Endothelial cell (in vitro differentiated cells): Measurements from ENCODE around the gene ATP6V1B1. TPM values are rescaled to one million over a fixed set of nuclear protein-coding genes. Genes with fewer than 3 reads are reported as not detected.

Source experiments
- DNase-seq: peaks from one replicate; pipeline ENCODE4 v3.0.0; 2021; ENCODE audit warnings: low spot score
- H3K27ac Mint-ChIP-seq: one replicate; pipeline ENCODE4 v1.8.0; 2021; ENCODE audit warnings: mixed read lengths, inconsistent platforms; ENCODE audit not compliant: unreplicated experiment
- H3K27me3 Mint-ChIP-seq: one replicate; pipeline ENCODE4 v1.8.0; 2021; ENCODE audit warnings: mild to moderate bottlenecking, moderate library complexity, mixed read lengths, inconsistent platforms; ENCODE audit not compliant: unreplicated experiment
- H3K36me3 Mint-ChIP-seq: one replicate; pipeline ENCODE4 v1.8.0; 2021; ENCODE audit warnings: mild to moderate bottlenecking, low read depth, mixed read lengths, inconsistent platforms; ENCODE audit not compliant: unreplicated experiment
- H3K4me1 Mint-ChIP-seq: one replicate; pipeline ENCODE4 v1.8.0; 2021; ENCODE audit warnings: mild to moderate bottlenecking, mixed read lengths, inconsistent platforms; ENCODE audit not compliant: unreplicated experiment
- H3K4me3 Mint-ChIP-seq: one replicate; pipeline ENCODE4 v1.8.0; 2021; ENCODE audit warnings: mild to moderate bottlenecking, mixed read lengths, inconsistent platforms; ENCODE audit not compliant: unreplicated experiment
- H3K9me3 Mint-ChIP-seq: one replicate; pipeline ENCODE4 v1.8.0; 2021; ENCODE audit warnings: mixed read lengths, inconsistent platforms; ENCODE audit not compliant: unreplicated experiment
- CTCF ChIP-seq: fragments of 200-600 bp; sonication (generic); IDR thresholded peaks from one replicate; pipeline ENCODE4 v1.5.0; 2021; ENCODE audit warnings: antibody characterized with exemption; ENCODE audit not compliant: unreplicated experiment
- total RNA-seq: library from RNA; stranded (reverse); fragmentation: NEBNext Ultra II Directional; extraction: Animal tissue kit (Norgen Biotek cat#: 25700); gene quantifications from one replicate; pipeline ENCODE4 v1.2.1, GENCODE V29; 2021; ENCODE audit not compliant: unreplicated experiment

The ATP6V1B1 gene
- total RNA-seq, 1 donor from 2014 or later: not detected

- TF ChIP-seq CTCF: no peak
- Mint-ChIP-seq H3K9me3 (no peaks in the 10 kb centered on the region), H3K4me1 (no peaks in the 10 kb centered on the region), H3K27ac (no peak overlapping the region), H3K4me3 (no peak overlapping the region), H3K27me3 (peaks cover 19% of the 10 kb centered on the region), H3K36me3 (no peaks in the 10 kb centered on the region)
- DNase-seq: no peak
These were observed 29.8 kb downstream of the ATP6V1B1 start for GRCh38 chr2:70965506-70965905.

DNA sequence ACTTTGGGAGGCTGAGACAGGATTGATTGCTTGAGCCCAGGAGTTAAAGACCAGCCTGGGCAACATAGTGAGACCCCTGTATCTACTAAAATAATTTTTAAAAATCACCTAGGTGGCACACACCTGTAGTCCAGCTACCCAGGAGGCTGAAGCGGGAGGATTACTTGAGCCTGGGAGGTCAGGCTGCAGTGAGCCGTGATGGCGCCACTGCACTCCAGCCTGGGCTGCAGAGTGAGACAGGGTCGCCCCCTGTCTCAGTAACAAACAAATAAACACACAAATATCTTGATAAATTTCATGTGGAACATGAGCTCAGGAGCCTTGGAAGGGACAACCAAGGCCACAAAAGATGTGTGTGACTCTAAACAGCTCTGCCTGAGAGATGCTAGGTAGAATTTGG lies 31.0 kb downstream of the ATP6V1B1 start:
- peaks cover 12% of the 10 kb centered on the region for H3K27me3 Mint-ChIP-seq
- no peak for TF ChIP-seq CTCF
- no peak overlapping the region for H3K27ac Mint-ChIP-seq
- H3K36me3 Mint-ChIP-seq: no peaks in the 10 kb centered on the region
- no peak overlapping the region for H3K4me3 Mint-ChIP-seq
- H3K9me3 Mint-ChIP-seq: no peaks in the 10 kb centered on the region
- no peaks in the 10 kb centered on the region for H3K4me1 Mint-ChIP-seq
- no peak for DNase-seq

DNA sequence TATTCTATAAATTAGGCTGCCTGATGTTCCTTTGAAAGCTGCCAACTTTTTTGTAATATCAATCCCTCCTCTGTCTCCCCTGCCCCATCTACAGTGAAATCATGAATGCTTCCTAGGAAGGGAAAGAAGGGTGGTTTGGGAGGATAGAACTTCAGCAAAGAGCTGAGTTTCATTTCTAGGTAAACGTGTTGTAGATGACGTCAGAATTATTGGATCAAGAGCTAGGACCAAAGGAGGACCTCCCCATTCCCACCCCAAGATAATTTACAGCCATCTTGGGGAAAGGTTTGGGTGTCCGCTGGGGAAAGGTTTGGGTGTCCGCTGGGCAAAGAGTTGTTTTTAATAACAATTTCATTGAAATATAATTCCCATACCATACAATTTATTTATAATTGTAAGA lies 31.5 kb downstream of the ATP6V1B1 start:
- Mint-ChIP-seq H3K27me3 (peaks cover 12% of the 10 kb centered on the region), H3K4me1 (no peaks in the 10 kb centered on the region), H3K4me3 (no peak overlapping the region), H3K36me3 (no peaks in the 10 kb centered on the region), H3K27ac (no peak overlapping the region), H3K9me3 (no peaks in the 10 kb centered on the region)
- DNase-seq: no peak
- no peak for TF ChIP-seq CTCF

- H3K4me1 Mint-ChIP-seq: peaks cover 13% of the 10 kb centered on the region
These were observed 38.9 kb downstream of the ATP6V1B1 start for GRCh38 chr2:70974592-70974991.

GRCh38 chr2:70975237-70975636 lies 39.5 kb downstream of the ATP6V1B1 start:
- Mint-ChIP-seq H3K4me1 (peaks cover 13% of the 10 kb centered on the region), H3K9me3 (no peaks in the 10 kb centered on the region), H3K36me3 (peaks cover 3% of the 10 kb centered on the region), H3K27me3 (peaks cover 11% of the 10 kb centered on the region), H3K27ac (no peak overlapping the region), H3K4me3 (no peak overlapping the region)
- no peak for TF ChIP-seq CTCF
- no peak for DNase-seq

More at GRCh38 chr2:70974592-70974991, 38.9 kb downstream of the ATP6V1B1 start:
- Mint-ChIP-seq H3K9me3 (no peaks in the 10 kb centered on the region), H3K27me3 (peaks cover 13% of the 10 kb centered on the region), H3K4me3 (peak overlapping the region; percentile 57), H3K36me3 (peaks cover 3% of the 10 kb centered on the region), H3K27ac (no peak overlapping the region)
- no peak for TF ChIP-seq CTCF
- DNase-seq: no peak
